ENCODE results near the gene C3orf22. TPM values are rescaled to one million over a fixed set of nuclear protein-coding genes. Genes with fewer than 3 reads are reported as not detected.

Gene C3orf22
- total and polyA plus RNA-seq, 2 donors = 0.05 TPM; not detected in 1

DNA sequence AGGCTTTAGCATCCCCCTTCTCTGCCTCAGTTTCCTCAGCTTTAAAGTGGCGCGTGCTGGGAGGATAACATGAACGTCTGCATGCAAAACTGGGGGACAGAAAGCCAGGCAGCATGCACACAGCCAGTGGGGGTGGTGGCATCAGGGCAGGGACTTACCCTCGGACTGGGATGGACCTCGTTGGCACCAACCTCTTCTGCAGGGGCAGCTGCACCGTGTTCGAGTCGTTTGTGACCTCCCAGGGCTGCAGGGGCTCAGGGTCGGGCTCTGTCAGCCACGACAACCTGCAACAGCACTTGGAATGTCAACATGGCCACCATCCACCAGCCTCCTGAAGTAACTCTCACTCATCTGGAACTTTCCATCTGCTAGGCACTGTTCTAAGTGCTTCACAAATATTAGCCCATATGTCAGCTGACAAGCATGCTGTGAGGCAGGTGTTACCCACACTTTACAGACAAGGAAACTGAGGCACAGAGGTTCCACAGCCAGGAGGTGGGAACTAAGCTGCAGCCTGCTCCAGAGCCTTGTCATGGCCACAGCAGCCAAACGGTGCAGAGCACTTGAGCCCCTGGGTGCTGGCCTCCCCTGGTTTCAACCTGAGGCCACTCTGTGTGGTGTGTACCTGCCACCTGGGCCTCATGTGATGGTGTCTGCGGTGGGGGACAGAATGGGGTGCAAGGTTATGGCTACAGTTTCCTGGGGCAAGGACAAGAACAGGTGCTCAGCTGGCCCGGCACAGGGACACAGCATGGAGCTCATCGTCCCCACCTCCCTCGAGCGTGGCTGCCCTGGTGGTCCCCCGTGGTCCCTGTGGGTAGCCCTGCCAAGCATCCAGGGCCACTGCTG, 6.7 kb downstream of the C3orf22 start:
- WGBS = 85% methylated on average over 17 of the region's 17 CpGs
- Histone ChIP-seq H3K27me3 (ENCODE audit: control insufficient read depth in 2 of 2, insufficient read depth in 1 of 2, low read length in 1 of 2) (no peaks in the 10 kb centered on the region), H3K9me3 (ENCODE audit: control insufficient read depth in 2 of 2, insufficient read depth in 1 of 2, low read length in 1 of 2) (peaks cover 0 to 3% of the 10 kb centered on the region in 2 donors), H3K27ac (ENCODE audit: low read depth in 1 of 2, low read length in 1 of 2) (no peak overlapping the region), H3K4me1 (ENCODE audit: control insufficient read depth in 2 of 2, insufficient read depth in 2 of 2, low read length in 2 of 2) (peaks cover 0 to 6% of the 10 kb centered on the region in 2 donors), H3K36me3 (ENCODE audit: control insufficient read depth in 2 of 2, insufficient read depth in 2 of 2, low read length in 1 of 2) (no peaks in the 10 kb centered on the region), H3K4me3 (ENCODE audit: low read length in 2 of 2) (no peak overlapping the region)
- DNase-seq (ENCODE audit: low read depth in 6 of 9, low spot score in 9 of 9) = no peak

DNA sequence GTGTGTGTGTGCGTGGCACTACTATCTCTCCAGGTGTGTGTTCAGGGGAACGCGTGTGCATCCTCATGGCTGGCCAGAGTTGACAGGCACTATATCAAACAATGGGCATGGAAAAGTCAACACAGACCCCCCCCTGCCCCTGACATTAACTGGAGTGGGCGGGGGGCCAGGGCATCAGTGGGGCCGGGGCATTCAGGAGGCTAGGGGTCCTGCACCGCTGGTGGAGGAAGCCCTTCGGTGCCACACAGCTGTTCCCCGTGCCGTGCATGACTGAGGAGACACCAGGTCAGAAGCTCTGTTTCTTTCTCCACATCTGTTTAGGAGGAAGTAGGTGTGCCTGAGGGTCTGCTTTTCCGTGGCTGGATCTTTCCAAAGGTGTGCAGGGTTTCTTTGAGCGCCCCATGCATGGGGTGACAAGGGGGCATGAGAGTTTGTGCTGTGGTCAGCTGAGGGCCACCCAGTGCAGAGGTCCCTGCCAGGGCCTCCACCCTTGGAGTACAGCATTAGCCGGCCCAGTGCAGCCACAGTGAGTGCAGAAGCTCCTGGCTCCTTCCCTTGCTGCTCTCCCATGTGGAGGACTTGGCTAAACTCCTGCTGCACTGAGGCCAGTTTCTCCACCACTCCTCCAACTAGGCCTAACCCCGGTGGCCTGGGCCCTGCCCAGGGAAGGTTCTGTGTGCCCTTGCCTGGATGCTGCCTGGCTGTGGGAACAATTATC, 7.5 kb downstream of the C3orf22 start:
- Histone ChIP-seq H3K4me1 (ENCODE audit: control insufficient read depth in 2 of 2, insufficient read depth in 2 of 2, low read length in 2 of 2) (peaks cover 0 to 6% of the 10 kb centered on the region in 2 donors), H3K36me3 (ENCODE audit: control insufficient read depth in 2 of 2, insufficient read depth in 2 of 2, low read length in 1 of 2) (no peaks in the 10 kb centered on the region), H3K27me3 (ENCODE audit: control insufficient read depth in 2 of 2, insufficient read depth in 1 of 2, low read length in 1 of 2) (no peaks in the 10 kb centered on the region), H3K27ac (ENCODE audit: low read depth in 1 of 2, low read length in 1 of 2) (no peak overlapping the region), H3K4me3 (ENCODE audit: low read length in 2 of 2) (no peak overlapping the region), H3K9me3 (ENCODE audit: control insufficient read depth in 2 of 2, insufficient read depth in 1 of 2, low read length in 1 of 2) (peaks cover 0 to 3% of the 10 kb centered on the region in 2 donors)
- 49% methylated on average over 13 of the region's 13 CpGs for WGBS
- no peak for DNase-seq (ENCODE audit: low read depth in 6 of 9, low spot score in 9 of 9)

DNA sequence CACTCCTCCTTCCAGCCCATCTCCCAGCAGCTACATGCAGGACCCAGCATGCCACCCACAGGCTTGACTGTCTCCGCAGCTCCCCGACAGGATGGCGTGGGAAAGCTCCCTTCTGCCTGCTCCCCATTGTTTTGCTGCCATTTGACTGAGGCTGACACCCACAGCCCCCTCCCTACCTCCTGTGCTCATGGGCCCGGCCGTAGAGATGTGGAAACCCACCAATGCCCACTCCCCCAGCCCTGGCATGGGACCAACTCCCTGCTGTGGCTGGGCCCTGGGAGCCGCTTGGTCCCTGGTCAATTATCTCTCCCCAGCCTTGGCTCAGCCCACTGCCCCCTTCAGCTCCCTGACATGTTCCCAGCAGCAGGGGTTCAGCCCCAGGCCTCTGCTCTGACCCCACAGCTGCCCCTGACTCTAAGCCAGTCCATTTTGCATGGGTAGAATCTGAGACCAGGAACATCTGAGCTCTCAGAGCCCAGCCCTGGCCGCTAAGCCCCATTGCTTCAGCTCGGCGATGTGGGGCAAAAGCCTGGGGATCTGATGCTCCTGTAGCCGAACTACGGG, 8.2 kb downstream of the C3orf22 start:
- WGBS = 96% methylated on average over 11 of the region's 11 CpGs
- Histone ChIP-seq H3K36me3 (ENCODE audit: control insufficient read depth in 2 of 2, insufficient read depth in 2 of 2, low read length in 1 of 2) (no peaks in the 10 kb centered on the region), H3K4me3 (ENCODE audit: low read length in 2 of 2) (no peak overlapping the region), H3K9me3 (ENCODE audit: control insufficient read depth in 2 of 2, insufficient read depth in 1 of 2, low read length in 1 of 2) (peaks cover 0 to 3% of the 10 kb centered on the region in 2 donors), H3K4me1 (ENCODE audit: control insufficient read depth in 2 of 2, insufficient read depth in 2 of 2, low read length in 2 of 2) (peaks cover 0 to 6% of the 10 kb centered on the region in 2 donors), H3K27ac (ENCODE audit: low read depth in 1 of 2, low read length in 1 of 2) (no peak overlapping the region), H3K27me3 (ENCODE audit: control insufficient read depth in 2 of 2, insufficient read depth in 1 of 2, low read length in 1 of 2) (no peaks in the 10 kb centered on the region)
- DNase-seq (ENCODE audit: low read depth in 6 of 9, low spot score in 9 of 9) = no peak

DNA sequence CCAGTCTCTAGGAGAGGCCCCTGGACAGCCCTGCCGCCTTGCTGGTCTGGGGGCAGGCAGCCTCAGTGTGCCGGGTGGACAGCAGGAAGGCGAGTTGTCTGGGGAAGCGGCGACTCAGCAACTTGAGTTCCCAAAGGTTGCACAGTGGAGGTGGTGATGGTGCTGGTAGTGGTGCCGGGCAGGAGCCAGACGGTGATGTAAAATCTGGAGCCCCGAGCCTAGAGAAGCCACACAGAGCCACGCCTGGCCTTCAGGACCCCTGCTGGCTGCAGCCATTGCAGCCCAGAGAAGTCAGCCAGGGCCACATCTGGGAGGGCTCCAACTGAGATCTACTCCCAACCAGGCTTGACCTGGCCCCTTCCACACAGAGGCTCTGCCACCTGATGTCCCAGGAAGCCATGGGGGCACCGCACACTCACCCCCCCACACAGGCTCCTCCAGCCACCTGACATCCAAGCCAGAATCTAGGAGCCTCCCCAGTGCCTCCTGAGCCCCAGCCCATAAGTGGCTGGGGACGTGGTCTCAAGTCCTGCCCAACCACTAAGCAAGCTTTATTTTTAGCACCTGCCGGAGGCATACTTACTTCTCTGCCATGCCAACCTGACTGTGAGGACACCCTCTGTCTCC, 8.8 kb downstream of the C3orf22 start:
- 95% methylated on average over 12 of the region's 12 CpGs for WGBS
- no peak for DNase-seq (ENCODE audit: low read depth in 6 of 9, low spot score in 9 of 9)
- H3K4me3 ChIP-seq (ENCODE audit: low read length in 2 of 2) = no peak overlapping the region
- H3K4me1 ChIP-seq (ENCODE audit: control insufficient read depth in 2 of 2, insufficient read depth in 2 of 2, low read length in 2 of 2) = peaks cover 0 to 8% of the 10 kb centered on the region in 2 donors
- peaks cover 0 to 3% of the 10 kb centered on the region in 2 donors for H3K9me3 ChIP-seq (ENCODE audit: control insufficient read depth in 2 of 2, insufficient read depth in 1 of 2, low read length in 1 of 2)
- no peaks in the 10 kb centered on the region for H3K36me3 ChIP-seq (ENCODE audit: control insufficient read depth in 2 of 2, insufficient read depth in 2 of 2, low read length in 1 of 2)
- no peak overlapping the region for H3K27ac ChIP-seq (ENCODE audit: low read depth in 1 of 2, low read length in 1 of 2)
- no peaks in the 10 kb centered on the region for H3K27me3 ChIP-seq (ENCODE audit: control insufficient read depth in 2 of 2, insufficient read depth in 1 of 2, low read length in 1 of 2)

DNA sequence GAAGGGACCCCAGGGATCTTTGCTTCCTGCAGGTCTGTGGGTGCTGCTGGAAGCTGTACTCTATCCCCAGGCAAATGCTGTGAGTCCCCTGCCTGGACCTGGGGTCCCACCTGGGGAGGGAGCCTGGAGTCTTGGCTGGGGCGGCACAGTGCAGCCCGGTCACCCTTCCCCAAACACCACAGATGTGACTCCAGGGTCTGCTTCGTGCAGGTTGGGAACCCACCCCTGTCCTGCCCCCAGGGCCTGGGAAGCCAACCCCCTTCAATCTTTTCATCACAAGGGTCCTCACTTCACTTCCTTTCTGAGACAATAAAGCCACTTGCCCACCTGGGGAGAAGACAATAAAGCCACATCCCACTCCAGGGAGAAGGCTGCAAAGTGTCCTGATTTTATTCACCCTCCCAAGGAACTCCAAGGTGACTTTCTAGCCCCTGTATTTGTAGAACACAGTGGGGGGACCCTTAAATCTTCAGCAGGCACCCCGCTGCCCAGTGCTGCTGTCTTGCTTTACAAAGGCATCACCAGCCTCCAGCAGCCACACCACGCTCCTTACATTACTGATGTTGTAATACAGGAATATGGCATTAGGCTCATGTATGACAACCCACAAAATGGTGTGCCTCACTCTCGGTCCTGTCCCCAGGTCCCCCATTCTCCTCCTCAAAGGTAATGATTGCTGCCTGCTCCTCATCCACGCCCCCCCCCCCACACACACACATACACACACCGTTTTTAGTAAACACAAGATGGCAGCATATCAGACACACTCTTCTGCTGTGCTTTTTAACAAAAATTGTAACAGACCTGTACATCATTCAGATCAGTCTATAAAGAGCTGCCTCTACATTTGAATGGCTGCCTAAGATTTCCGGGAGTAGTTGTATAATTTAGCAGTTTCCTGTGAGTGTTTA, 9.9 kb downstream of the C3orf22 start:
- DNase-seq (ENCODE audit: low read depth in 6 of 9, low spot score in 9 of 9) = peak in 1 of 9 donors; percentile 15
- 75% methylated on average over 9 of the region's 9 CpGs for WGBS
- no peaks in the 10 kb centered on the region for H3K27me3 ChIP-seq (ENCODE audit: control insufficient read depth in 2 of 2, insufficient read depth in 1 of 2, low read length in 1 of 2)

DNA sequence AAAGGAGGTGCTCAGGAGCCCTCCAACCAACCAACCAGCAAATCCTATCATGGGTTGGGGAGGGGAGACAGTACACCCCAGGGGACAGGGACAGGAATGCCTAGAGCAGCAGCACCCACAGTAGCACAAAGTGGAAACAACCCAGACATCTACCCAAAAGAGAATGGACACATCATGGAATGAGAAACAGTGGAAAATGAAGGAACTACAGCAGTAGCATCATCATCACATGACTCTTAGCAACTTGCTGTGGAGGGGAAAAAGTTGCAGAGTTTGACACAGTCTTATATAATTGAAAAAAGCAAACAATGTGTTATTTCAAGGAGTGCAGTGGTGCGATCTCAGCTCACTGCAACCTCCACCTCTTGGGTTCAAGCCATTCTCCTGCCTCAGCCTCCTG, 11.0 kb downstream of the C3orf22 start:
- Histone ChIP-seq H3K36me3 (ENCODE audit: control insufficient read depth in 2 of 2, insufficient read depth in 2 of 2, low read length in 1 of 2) (no peaks in the 10 kb centered on the region), H3K4me1 (ENCODE audit: control insufficient read depth in 2 of 2, insufficient read depth in 2 of 2, low read length in 2 of 2) (peaks cover 0 to 16% of the 10 kb centered on the region in 2 donors), H3K9me3 (ENCODE audit: control insufficient read depth in 2 of 2, insufficient read depth in 1 of 2, low read length in 1 of 2) (peaks cover 0 to under 1% of the 10 kb centered on the region in 2 donors), H3K4me3 (ENCODE audit: low read length in 2 of 2) (no peak overlapping the region), H3K27me3 (ENCODE audit: control insufficient read depth in 2 of 2, insufficient read depth in 1 of 2, low read length in 1 of 2) (no peaks in the 10 kb centered on the region), H3K27ac (ENCODE audit: low read depth in 1 of 2, low read length in 1 of 2) (no peak overlapping the region)
- no peak for DNase-seq (ENCODE audit: low read depth in 6 of 9, low spot score in 9 of 9)
- WGBS = 98% methylated on average over 1 of the region's 1 CpG

More for the DNA sequence above, 9.9 kb downstream of the C3orf22 start:
- Histone ChIP-seq H3K4me1 (ENCODE audit: control insufficient read depth in 2 of 2, insufficient read depth in 2 of 2, low read length in 2 of 2) (peaks cover 0 to 16% of the 10 kb centered on the region in 2 donors), H3K27ac (ENCODE audit: low read depth in 1 of 2, low read length in 1 of 2) (no peak overlapping the region), H3K36me3 (ENCODE audit: control insufficient read depth in 2 of 2, insufficient read depth in 2 of 2, low read length in 1 of 2) (no peaks in the 10 kb centered on the region), H3K9me3 (ENCODE audit: control insufficient read depth in 2 of 2, insufficient read depth in 1 of 2, low read length in 1 of 2) (peaks cover 0 to 3% of the 10 kb centered on the region in 2 donors), H3K4me3 (ENCODE audit: low read length in 2 of 2) (no peak overlapping the region)

DNA sequence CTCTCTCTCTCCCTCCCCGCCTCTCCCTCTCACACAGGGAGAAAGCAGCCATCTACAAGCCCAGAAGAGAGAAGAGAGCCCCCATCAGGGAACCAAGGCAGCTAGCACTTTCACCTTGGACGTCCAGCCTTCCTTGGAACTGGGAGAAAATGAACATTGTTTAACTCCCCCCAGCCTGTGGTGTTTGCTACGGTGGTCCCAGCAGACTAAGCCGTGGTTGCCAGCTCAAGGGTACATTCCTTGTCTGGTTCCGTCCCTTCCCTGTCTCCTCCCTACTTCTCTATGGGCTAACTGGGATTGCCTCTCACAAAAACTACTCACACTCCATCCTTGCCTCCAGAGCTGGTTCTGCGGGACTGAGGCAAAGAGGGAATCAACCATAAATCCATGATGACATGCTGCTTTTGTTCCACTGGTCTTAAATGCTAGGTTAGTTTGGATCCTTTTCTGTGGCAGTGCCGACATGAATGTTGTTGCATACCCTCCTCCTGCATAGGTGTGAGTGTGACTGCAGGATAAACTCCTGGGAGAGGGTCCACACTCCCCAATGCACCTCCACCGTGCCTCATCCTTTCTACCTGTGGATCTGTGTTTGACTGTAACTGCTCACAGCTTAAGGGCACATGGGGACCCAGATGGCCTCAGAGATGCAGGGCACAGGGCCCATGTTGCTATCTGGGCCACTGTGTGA, 12.0 kb downstream of the C3orf22 start:
- H3K4me3 ChIP-seq (ENCODE audit: low read length in 2 of 2) = no peak overlapping the region
- peaks cover 0 to 4% of the 10 kb centered on the region in 2 donors for H3K9me3 ChIP-seq (ENCODE audit: control insufficient read depth in 2 of 2, insufficient read depth in 1 of 2, low read length in 1 of 2)
- DNase-seq (ENCODE audit: low read depth in 6 of 9, low spot score in 9 of 9) = no peak
- 96% methylated on average over 8 of the region's 8 CpGs for WGBS
- H3K36me3 ChIP-seq (ENCODE audit: control insufficient read depth in 2 of 2, insufficient read depth in 2 of 2, low read length in 1 of 2) = no peaks in the 10 kb centered on the region
- peaks cover 0 to 16% of the 10 kb centered on the region in 2 donors for H3K4me1 ChIP-seq (ENCODE audit: control insufficient read depth in 2 of 2, insufficient read depth in 2 of 2, low read length in 2 of 2)
- no peak overlapping the region for H3K27ac ChIP-seq (ENCODE audit: low read depth in 1 of 2, low read length in 1 of 2)
- no peaks in the 10 kb centered on the region for H3K27me3 ChIP-seq (ENCODE audit: control insufficient read depth in 2 of 2, insufficient read depth in 1 of 2, low read length in 1 of 2)

DNA sequence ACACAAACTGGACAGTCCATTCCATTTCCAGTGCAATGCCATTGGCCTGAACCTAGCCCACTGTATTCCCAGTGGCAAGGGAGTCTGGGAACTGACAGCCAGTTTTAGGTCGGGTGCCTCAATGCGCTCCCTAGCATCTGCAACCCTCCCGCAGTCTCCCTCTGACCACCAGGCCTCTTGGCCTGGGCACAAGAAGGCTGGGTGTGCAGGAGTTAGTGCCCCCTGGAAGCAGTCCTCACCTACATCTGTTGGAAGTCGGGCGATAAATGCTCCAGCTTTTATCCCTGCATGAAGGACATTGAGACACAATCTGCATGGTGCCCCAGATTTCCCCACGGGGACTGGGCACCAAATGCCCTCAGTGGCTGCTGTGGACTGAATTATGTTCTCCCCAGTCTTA, 12.7 kb downstream of the C3orf22 start:
- peaks cover 2 to 15% of the 10 kb centered on the region in 2 donors for H3K4me1 ChIP-seq (ENCODE audit: control insufficient read depth in 2 of 2, insufficient read depth in 2 of 2, low read length in 2 of 2)
- H3K27ac ChIP-seq (ENCODE audit: low read depth in 1 of 2, low read length in 1 of 2) = no peak overlapping the region
- no peak for DNase-seq (ENCODE audit: low read depth in 6 of 9, low spot score in 9 of 9)
- 97% methylated on average over 6 of the region's 6 CpGs for WGBS
- H3K9me3 ChIP-seq (ENCODE audit: control insufficient read depth in 2 of 2, insufficient read depth in 1 of 2, low read length in 1 of 2) = peaks cover 0 to 4% of the 10 kb centered on the region in 2 donors
- H3K4me3 ChIP-seq (ENCODE audit: low read length in 2 of 2) = no peak overlapping the region
- H3K36me3 ChIP-seq (ENCODE audit: control insufficient read depth in 2 of 2, insufficient read depth in 2 of 2, low read length in 1 of 2) = no peaks in the 10 kb centered on the region
- H3K27me3 ChIP-seq (ENCODE audit: control insufficient read depth in 2 of 2, insufficient read depth in 1 of 2, low read length in 1 of 2) = no peaks in the 10 kb centered on the region

All from thymus (tissue), 11 donors.